HG02973 (cell line): Measurements from ENCODE around the gene NPM1.

ENCODE experiments used
- ATAC-seq: cut with Tn5 transposase; IDR thresholded peaks from one replicate; pipeline ENCODE4 v1.9.1; 2021; ENCODE audit warnings: moderate library complexity; ENCODE audit not compliant: unreplicated experiment

NPM1 gene

GRCh38 chr5:171447226-171447625 is 59.6 kb downstream of the NPM1 start:
- ATAC-seq, result no peak

GRCh38 chr5:171449426-171449825 is 61.8 kb downstream of the NPM1 start:
- no peak for ATAC-seq

- ATAC-seq, result no peak
Measured at GRCh38 chr5:171450423-171451331, 63.0 kb downstream of the NPM1 start.

DNA sequence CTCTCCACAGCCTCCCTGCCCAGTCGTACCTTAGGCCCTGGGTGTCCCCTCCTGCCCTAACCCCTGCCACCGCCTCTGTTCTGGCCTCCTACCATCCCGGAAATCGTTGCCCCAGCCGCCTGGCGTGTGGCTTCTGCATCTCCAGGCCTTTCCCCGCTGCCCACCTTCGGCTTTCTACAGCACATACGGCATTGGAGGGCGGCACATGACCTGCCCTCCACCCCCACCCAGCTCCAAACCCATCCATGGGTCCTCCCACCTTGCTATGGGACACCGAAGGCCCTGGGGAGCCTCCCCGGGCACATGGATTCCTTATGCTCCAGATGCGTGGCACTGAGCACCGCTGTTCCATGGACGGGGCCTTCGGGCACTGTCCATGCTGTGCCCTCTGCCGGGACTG is 63.8 kb downstream of the NPM1 start:
- no peak for ATAC-seq

- no peak for ATAC-seq
Measured at GRCh38 chr5:171453056-171453725, 65.5 kb downstream of the NPM1 start.

GRCh38 chr5:171453988-171454387 is 66.3 kb downstream of the NPM1 start:
- no peak for ATAC-seq

- no peak for ATAC-seq
Measured at GRCh38 chr5:171454549-171454948, 66.9 kb downstream of the NPM1 start.

GRCh38 chr5:171455522-171455921 is 67.9 kb downstream of the NPM1 start:
- no peak for ATAC-seq

- no peak for ATAC-seq
Measured at GRCh38 chr5:171457208-171457981, 69.7 kb downstream of the NPM1 start.

DNA sequence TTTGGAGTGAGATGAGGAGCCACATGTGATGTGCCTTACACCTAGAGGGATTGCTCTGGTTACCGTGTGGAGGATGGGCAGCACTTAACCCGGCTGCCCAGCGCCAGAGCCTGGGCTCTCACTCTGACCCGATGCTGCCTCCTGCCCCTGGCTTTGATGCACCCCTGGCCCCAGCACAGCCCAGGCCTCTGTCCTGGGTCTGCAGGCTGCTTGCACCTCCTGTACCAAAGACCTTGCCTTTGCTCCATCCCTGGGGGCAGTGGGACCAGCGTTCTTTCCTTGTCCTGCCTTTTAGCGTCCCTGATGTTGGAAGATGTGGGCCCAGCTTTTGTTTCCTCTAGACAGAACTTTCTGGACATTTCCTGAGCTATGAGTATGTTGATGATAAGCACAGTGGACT is 72.2 kb downstream of the NPM1 start:
- no peak for ATAC-seq
